ENCODE results near the gene OPHN1.

GRCh38 chrX:68375803-68376202 is 57.5 kb downstream of the OPHN1 start:
- no peak for TF ChIP-seq CTCF (IDR thresholded peaks at IDR 0.05)
- TF ChIP-seq POLR2A (IDR thresholded peaks at IDR 0.05) = no peak
